Activated CD8-positive, alpha-beta memory T cell treated with anti-CD3 and anti-CD28 coated beads, Interleukin-2, amount 50 U/mL, for 1 hour (primary cell): ENCODE results near the gene SMIM5.

ENCODE experiments used
- DNase-seq: peaks from one replicate; pipeline ENCODE4 v3.0.0-alpha.2; 2020; ENCODE audit errors: extremely low read depth

SMIM5 gene

GRCh38 chr17:75603123-75603522 is 30.1 kb upstream of the SMIM5 start:
- DNase-seq, result no peak

- DNase-seq, result no peak
Observed at GRCh38 chr17:75604034-75604695, 29.1 kb upstream of the SMIM5 start.

GRCh38 chr17:75605790-75606189 is 27.4 kb upstream of the SMIM5 start:
- no peak for DNase-seq

GRCh38 chr17:75607086-75607485 is 26.1 kb upstream of the SMIM5 start:
- DNase-seq, result no peak

GRCh38 chr17:75610103-75610984 is 22.9 kb upstream of the SMIM5 start:
- no peak for DNase-seq

- DNase-seq, result no peak
Observed at GRCh38 chr17:75611851-75612429, 21.3 kb upstream of the SMIM5 start.

GRCh38 chr17:75612906-75613626 is 20.2 kb upstream of the SMIM5 start:
- DNase-seq, result no peak

GRCh38 chr17:75614006-75614405 is 19.2 kb upstream of the SMIM5 start:
- no peak for DNase-seq

GRCh38 chr17:75614556-75615270 is 18.5 kb upstream of the SMIM5 start:
- no peak for DNase-seq

- no peak for DNase-seq
Observed at GRCh38 chr17:75615301-75615700, 17.9 kb upstream of the SMIM5 start.

GRCh38 chr17:75616521-75617122 is 16.6 kb upstream of the SMIM5 start:
- DNase-seq, result no peak

- no peak for DNase-seq
Observed at GRCh38 chr17:75617218-75617617, 16.0 kb upstream of the SMIM5 start.

GRCh38 chr17:75617675-75618074 is 15.6 kb upstream of the SMIM5 start:
- no peak for DNase-seq

- DNase-seq, result no peak
Observed at GRCh38 chr17:75619506-75620431, 13.5 kb upstream of the SMIM5 start.

- no peak for DNase-seq
Observed at GRCh38 chr17:75621489-75621888, 11.7 kb upstream of the SMIM5 start.

GRCh38 chr17:75622076-75622475 is 11.2 kb upstream of the SMIM5 start:
- DNase-seq, result no peak

- DNase-seq, result no peak
Observed at GRCh38 chr17:75622771-75623273, 10.4 kb upstream of the SMIM5 start.

- DNase-seq, result no peak
Observed at GRCh38 chr17:75623386-75623785, 9.8 kb upstream of the SMIM5 start.

GRCh38 chr17:75624021-75624420 is 9.2 kb upstream of the SMIM5 start:
- DNase-seq, result no peak
